H1 (cell line): ENCODE measurements around the gene CLCA1. TPM values are rescaled to one million over a fixed set of nuclear protein-coding genes. Genes with fewer than 3 reads are reported as not detected.

Experiments
- CTCF ChIA-PET: fragments of 300-600 bp; sonication (Branson Sonifier 250); formaldehyde crosslinking; loops from one replicate; lab custom pipeline; 2021; ENCODE audit not compliant: partially characterized antibody; lab: Charles Lee
- POLR2A ChIA-PET: fragments of 300-600 bp; sonication (Branson Sonifier 250); formaldehyde crosslinking; loops from one replicate; lab custom pipeline; 2021; ENCODE audit warnings: inconsistent platforms; ENCODE audit not compliant: partially characterized antibody; lab: Charles Lee
- DNase-seq, 2 experiments: peaks; one replicate each; pipeline versions ENCODE4 v3.0.0 to v3.0.0-alpha.2; 2010 to 2022; ENCODE audit warnings: low spot score in 2 of 2, low read depth in 1 of 2, mixed read lengths in 1 of 2
- FAIRE-seq: peaks from 2 replicates; lab custom pipeline; 2011; peaks lifted over from hg19 to GRCh38; lab: Jason Lieb, UNC
- H2AFZ ChIP-seq: 2 replicates; pipeline ENCODE4 v1.8.1; 2012; ENCODE audit warnings: low read length, inconsistent platforms
- H2AK5ac ChIP-seq: 2 replicates; pipeline ENCODE4 v1.6.1; 2013; ENCODE audit warnings: low read depth, low read length
- H2BK120ac ChIP-seq: replicated peaks from 2 replicates; pipeline ENCODE3; 2013; ENCODE audit warnings: low read depth, low read length, inconsistent platforms
- H2BK12ac ChIP-seq: 2 replicates; pipeline ENCODE4 v1.6.1; 2013; ENCODE audit warnings: low read depth, low read length
- H2BK15ac ChIP-seq: 2 replicates; pipeline ENCODE4 v1.6.1; 2013; ENCODE audit warnings: low read length
- H2BK20ac ChIP-seq: 2 replicates; pipeline ENCODE4 v1.6.1; 2013; ENCODE audit warnings: low read length
- H2BK5ac ChIP-seq: 2 replicates; pipeline ENCODE4 v1.6.1; 2013; ENCODE audit warnings: low read depth, low read length
- H3K14ac ChIP-seq: 2 replicates; pipeline ENCODE4 v1.6.1; 2013; ENCODE audit warnings: inconsistent platforms; ENCODE audit not compliant: insufficient read length
- H3K18ac ChIP-seq: 2 replicates; pipeline ENCODE4 v1.6.1; 2013; ENCODE audit warnings: low read length; ENCODE audit errors: extremely low read depth
- H3K23ac ChIP-seq: 2 replicates; pipeline ENCODE4 v1.6.1; 2013; ENCODE audit warnings: inconsistent platforms; ENCODE audit not compliant: insufficient read length
- H3K23me2 ChIP-seq: 2 replicates; pipeline ENCODE4 v1.6.1; 2013; ENCODE audit warnings: low read depth, low read length
- H3K27ac ChIP-seq: 2 replicates; pipeline ENCODE4 v1.6.1; 2011; ENCODE audit warnings: low read depth, low read length, inconsistent platforms
- H3K27me3 ChIP-seq, 4 experiments: replicated peaks in 1 of 4; 1 replicate in 1 of 4; 2 replicates in 3 of 4; pipeline versions ENCODE4 v1.6.1 to v1.8.1; 2011 to 2013; ENCODE audit warnings: low read length in 3 of 4, mild to moderate bottlenecking in 3 of 4, inconsistent platforms in 2 of 4, mixed read lengths in 2 of 4, moderate library complexity in 1 of 4; ENCODE audit not compliant: control insufficient read depth in 3 of 4, insufficient read depth in 3 of 4; ENCODE audit errors: extremely low read depth in 1 of 4
- H3K36me3 ChIP-seq, 4 experiments: 2 replicates each; pipeline versions ENCODE4 v1.6.1 to v1.8.1; 2011 to 2013; ENCODE audit warnings: mild to moderate bottlenecking in 4 of 4, low read length in 3 of 4, moderate library complexity in 2 of 4, control low read depth in 1 of 4, inconsistent platforms in 1 of 4; ENCODE audit not compliant: insufficient read depth in 4 of 4, control insufficient read depth in 2 of 4
- H3K4ac ChIP-seq: replicated peaks from 2 replicates; pipeline ENCODE3; 2013; ENCODE audit warnings: low read length, low read depth, mixed read lengths, inconsistent platforms; ENCODE audit not compliant: insufficient read length
- H3K4me1 ChIP-seq, 4 experiments: replicated peaks in 1 of 4; 1 replicate in 1 of 4; 2 replicates in 3 of 4; pipeline versions ENCODE4 v1.6.1 to v1.8.1; 2011 to 2013; ENCODE audit warnings: low read length in 3 of 4, inconsistent platforms in 2 of 4, mixed read lengths in 1 of 4; ENCODE audit not compliant: insufficient read depth in 4 of 4, control insufficient read depth in 3 of 4
- H3K4me2 ChIP-seq, 2 experiments: 2 replicates each; pipeline versions ENCODE4 v1.6.1 to v1.8.1; 2011 to 2013; ENCODE audit warnings: low read depth in 2 of 2, low read length in 2 of 2, control low read depth in 1 of 2, inconsistent platforms in 1 of 2, mild to moderate bottlenecking in 1 of 2; ENCODE audit not compliant: insufficient read depth in 1 of 2
- H3K4me3 ChIP-seq, 4 experiments: fragments of 200-600, 300-600 bp in 1 of 4; sonication (generic), shearing (Covaris generic), sonication (Bioruptor Twin) in 1 of 4; 2 replicates each; pipeline versions ENCODE4 v1.5.1 to v1.8.1; 2011 to 2016; ENCODE audit warnings: low read length in 4 of 4, low read depth in 3 of 4, control low read depth in 2 of 4, inconsistent platforms in 2 of 4, mild to moderate bottlenecking in 2 of 4, mixed read lengths in 1 of 4, moderate library complexity in 1 of 4; ENCODE audit not compliant: insufficient read depth in 2 of 4; ENCODE audit errors: extremely low read depth in 1 of 4
- H3K56ac ChIP-seq: replicated peaks from 2 replicates; pipeline ENCODE3; 2013; ENCODE audit warnings: low read depth, mild to moderate bottlenecking, mixed read lengths, low read length, inconsistent platforms; ENCODE audit not compliant: insufficient read length
- H3K79me1 ChIP-seq: 2 replicates; pipeline ENCODE4 v1.6.1; 2013; ENCODE audit warnings: low read depth, low read length, control low read depth
- H3K79me2 ChIP-seq, 2 experiments: 2 replicates each; pipeline versions ENCODE4 v1.6.1 to v1.8.1; 2012 to 2013; ENCODE audit warnings: low read length in 2 of 2, mild to moderate bottlenecking in 2 of 2, inconsistent platforms in 1 of 2; ENCODE audit not compliant: insufficient read depth in 2 of 2, control insufficient read depth in 1 of 2
- H3K9ac ChIP-seq, 4 experiments: replicated peaks in 1 of 4; 1 replicate in 1 of 4; 2 replicates in 3 of 4; pipeline versions ENCODE4 v1.6.1 to v1.8.1; 2011 to 2013; ENCODE audit warnings: low read depth in 3 of 4, low read length in 3 of 4, control low read depth in 2 of 4, mild to moderate bottlenecking in 2 of 4, moderate library complexity in 2 of 4, inconsistent platforms in 1 of 4; ENCODE audit errors: extremely low read depth in 1 of 4
- H3K9me3 ChIP-seq, 2 experiments: 2 replicates each; pipeline versions ENCODE4 v1.6.1 to v1.8.1; 2012 to 2013; ENCODE audit warnings: mild to moderate bottlenecking in 2 of 2, moderate library complexity in 2 of 2, control low read depth in 1 of 2, inconsistent platforms in 1 of 2, low read depth in 1 of 2, low read length in 1 of 2, mixed read lengths in 1 of 2; ENCODE audit not compliant: insufficient read depth in 2 of 2
- H4K20me1 ChIP-seq, 2 experiments: replicated peaks in 1 of 2; 2 replicates each; pipeline versions ENCODE3 to v1.8.1; 2011 to 2013; ENCODE audit warnings: inconsistent platforms in 2 of 2, low read length in 2 of 2, mild to moderate bottlenecking in 1 of 2; ENCODE audit not compliant: insufficient read depth in 2 of 2, control insufficient read depth in 1 of 2
- H4K5ac ChIP-seq: 2 replicates; pipeline ENCODE4 v1.6.1; 2013; ENCODE audit warnings: low read length, low read depth, mixed read lengths, inconsistent platforms; ENCODE audit not compliant: insufficient read length
- H4K8ac ChIP-seq: 2 replicates; pipeline ENCODE4 v1.8.0; 2013; ENCODE audit warnings: mild to moderate bottlenecking, moderate library complexity, low read length, inconsistent platforms; ENCODE audit not compliant: insufficient read depth; ENCODE audit errors: extremely low read depth
- H4K91ac ChIP-seq: replicated peaks from 2 replicates; pipeline ENCODE3; 2013; ENCODE audit warnings: low read length, mixed read lengths, inconsistent platforms; ENCODE audit not compliant: insufficient read length
- ATF2 ChIP-seq: IDR thresholded peaks from 2 replicates; pipeline ENCODE4 v1.6.1; 2012; ENCODE audit warnings: low read length, inconsistent platforms
- CEBPB ChIP-seq: IDR thresholded peaks from 2 replicates; pipeline ENCODE4 v1.6.1; 2012; ENCODE audit warnings: low read depth, low read length
- EZH2 ChIP-seq: fragments of 200-600 bp; sonication (generic); IDR thresholded peaks from 2 replicates; pipeline ENCODE4 v1.7.1; 2012; ENCODE audit warnings: low read depth, mild to moderate bottlenecking, moderate library complexity, low read length, inconsistent platforms; ENCODE audit not compliant: severe bottlenecking
- GTF2F1 ChIP-seq: IDR thresholded peaks from 2 replicates; pipeline ENCODE4 v1.6.1; 2012; ENCODE audit warnings: low read depth, low read length, improper control_type of control experiment, borderline replicate concordance
- KDM5A ChIP-seq: fragments of 200-600 bp; IDR thresholded peaks from 2 replicates; pipeline ENCODE4 v1.7.1; 2012; ENCODE audit warnings: mild to moderate bottlenecking, low read length, inconsistent platforms, mixed read lengths
- MAX ChIP-seq: IDR thresholded peaks from 2 replicates; pipeline ENCODE4 v1.6.1; 2012; ENCODE audit warnings: inconsistent platforms
- POLR2A ChIP-seq, 2 experiments: IDR thresholded peaks; 1 replicate in 1 of 2; 2 replicates in 1 of 2; pipeline ENCODE4 v1.6.1; 2011; ENCODE audit warnings: low read depth in 2 of 2, low read length in 2 of 2, mild to moderate bottlenecking in 2 of 2; ENCODE audit errors: control extremely low read depth in 1 of 2
- POLR2AphosphoS5 ChIP-seq: IDR thresholded peaks from 2 replicates; pipeline ENCODE4 v1.6.1; 2011; ENCODE audit warnings: low read depth, low read length
- WGBS, 2 experiments: shearing (Covaris generic) in 1 of 2; methylation state at CpG; one replicate each; pipeline versions ENCODE4 v1.1.6 to v1.1.7; 2013 to 2015; ENCODE audit warnings: low lambda C conversion rate in 2 of 2, mixed read lengths in 2 of 2, inconsistent platforms in 1 of 2, low coverage in 1 of 2, missing lambda C conversion rate in 1 of 2; ENCODE audit not compliant: insufficient replicate concordance in 2 of 2, insufficient coverage in 1 of 2, insufficient read length in 1 of 2; ENCODE audit errors: extremely low coverage in 1 of 2, missing lambda C conversion rate in 1 of 2; 5-methylcytosine and 5-hydroxymethylcytosine counted together
- polyA plus RNA-seq, 7 experiments: library from polyadenylated mRNA; depleted of rRNA in 3 of 7; stranded (reverse) in 5 of 7; unstranded in 2 of 7; fragments of >200 nt in 5 of 7; fragments of 200-250 nt in 2 of 7; gene quantifications; 1 replicate in 5 of 7; 2 replicates in 1 of 7; 4 replicates in 1 of 7; pipeline versions ENCODE4 v1.2.1 to v1.2.3, GENCODE V29; 2011 to 2013; ENCODE audit warnings: missing spikeins in 2 of 7, mixed read lengths in 2 of 7
- total RNA-seq: library from RNA; stranded (reverse); fragmentation: NEBNext Ultra II Directional; extraction: Animal tissue kit (Norgen Biotek cat#: 25700); gene quantifications from 2 replicates; pipeline ENCODE4 v1.2.1, GENCODE V29; 2021

The CLCA1 gene
- total and polyA plus RNA-seq, 2 of the 8 experiments (the other 6 are each of a cell fraction or from before 2014, with no cell fraction given): not detected

- Histone ChIP-seq H2BK120ac (no peak overlapping the region), H4K20me1 (no peaks in the 10 kb centered on the region), H3K4me1 (peaks cover 0 to 3% (median 1%) of the 10 kb centered on the region in 4 experiments; a peak in 1 of 7 replicates), H2BK5ac (no peak overlapping the region), H3K9ac (no peak overlapping the region), H3K4me2 (no peak overlapping the region), H2BK20ac (no peak overlapping the region), H3K4ac (no peak overlapping the region), H3K27me3 (no peaks in the 10 kb centered on the region), H2BK15ac (no peak overlapping the region), H3K56ac (no peak overlapping the region), H3K27ac (no peak overlapping the region), H3K9me3 (no peaks in the 10 kb centered on the region), H3K14ac (no peak overlapping the region), H4K91ac (no peak overlapping the region), H3K79me2 (no peaks in the 10 kb centered on the region), H2AK5ac (no peak overlapping the region), H3K23me2 (no peaks in the 10 kb centered on the region), H2AFZ (no peak overlapping the region), H3K18ac (no peak overlapping the region), H3K79me1 (no peaks in the 10 kb centered on the region), H4K5ac (no peak overlapping the region), H4K8ac (no peak overlapping the region), H3K36me3 (no peaks in the 10 kb centered on the region), H3K4me3 (no peak overlapping the region), H3K23ac (no peak overlapping the region), H2BK12ac (no peak overlapping the region)
- WGBS, 2 experiments: 89% methylated on average over 2 of the region's 2 CpGs; no CpG with 5 or more reads in 1 of the 2 experiments
- FAIRE-seq (no peak), DNase-seq (no peak)
- POLR2A ChIA-PET: no interaction called here
- CTCF ChIA-PET: interaction anchor here (0.6 to 7.9 kb wide), 3 partner anchors 9 to 1030 kb away, joined by 3 to 49 read pairs (median 39); no protein-coding TSS in a partner anchor
- no peak for TF ChIP-seq MAX
- TF ChIP-seq KDM5A: no peak
- TF ChIP-seq ATF2: no peak
- TF ChIP-seq GTF2F1: no peak
- TF ChIP-seq EZH2: no peak
- TF ChIP-seq POLR2AphosphoS5: no peak
- no peak for TF ChIP-seq CEBPB
- no peak for TF ChIP-seq POLR2A (IDR thresholded peaks at IDR 0.05; ENCODE audit: control extremely low read depth in 1 of 2, low read depth in 2 of 2, low read length in 2 of 2)
Observed at GRCh38 chr1:86491171-86491950, 22.6 kb downstream of the CLCA1 start.
